ENCODE data around the gene ITGB4.

GRCh38 chr17:75673487-75673886 lies 47.8 kb upstream of the ITGB4 start:
- TF ChIP-seq POLR2A (IDR thresholded peaks at IDR 0.05; ENCODE audit: borderline replicate concordance, extremely low read depth, insufficient read depth, insufficient read length) (no peak), ELF1 (IDR thresholded peaks at IDR 0.05; ENCODE audit: borderline replicate concordance, low read depth) (no peak), CTCF (IDR thresholded peaks at IDR 0.05 in 2 of 3, conservative IDR thresholded peaks at IDR 0.05 in 1 of 3; ENCODE audit: borderline replicate concordance in 1 of 3, insufficient read depth in 1 of 3, low read depth in 2 of 3, low read length in 2 of 3) (no peak), YY1 (IDR thresholded peaks at IDR 0.05; ENCODE audit: extremely low read depth, insufficient replicate concordance, low read depth, low read length) (no peak), POLR2AphosphoS5 (IDR thresholded peaks at IDR 0.05; ENCODE audit: low read depth, low read length) (no peak), ZNF274 (IDR thresholded peaks at IDR 0.05; ENCODE audit: low read depth, low read length) (no peak), ATF3 (IDR thresholded peaks at IDR 0.05) (no peak), SIN3A (IDR thresholded peaks at IDR 0.05; ENCODE audit: low read depth) (no peak), TCF7L2 (IDR thresholded peaks at IDR 0.05; ENCODE audit: borderline replicate concordance, extremely low read depth, insufficient read depth, insufficient read length) (no peak)
- TF ChIP-seq, protein P1, sequence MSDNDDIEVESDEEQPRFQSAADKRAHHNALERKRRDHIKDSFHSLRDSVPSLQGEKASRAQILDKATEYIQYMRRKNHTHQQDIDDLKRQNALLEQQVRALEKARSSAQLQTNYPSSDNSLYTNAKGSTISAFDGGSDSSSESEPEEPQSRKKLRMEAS (IDR thresholded peaks at IDR 0.05): no peak
